AG09319 (cell line): ENCODE results near the gene PRDM16.

Experiments
- DNase-seq: peaks from one replicate; pipeline ENCODE4 v3.0.0-alpha.2; 2010; ENCODE audit warnings: low read depth; ENCODE audit errors: extremely low read depth
- CTCF ChIP-seq: IDR thresholded peaks from 2 replicates; pipeline ENCODE4 v1.5.1; 2011; ENCODE audit warnings: low read depth, mild to moderate bottlenecking, inconsistent platforms, low read length, moderate library complexity

Gene PRDM16

GRCh38 chr1:3296326-3296725 is 227.3 kb downstream of the PRDM16 start:
- DNase-seq = no peak
- TF ChIP-seq CTCF = no peak

GRCh38 chr1:3296826-3297225 is 227.8 kb downstream of the PRDM16 start:
- DNase-seq = no peak
- no peak for TF ChIP-seq CTCF

- DNase-seq = no peak
- no peak for TF ChIP-seq CTCF
These were observed 228.8 kb downstream of the PRDM16 start for GRCh38 chr1:3297756-3298155.

- TF ChIP-seq CTCF = no peak
- DNase-seq = no peak
These were observed 229.2 kb downstream of the PRDM16 start for GRCh38 chr1:3298197-3298596.

- no peak for TF ChIP-seq CTCF
- no peak for DNase-seq
These were observed 235.2 kb downstream of the PRDM16 start for GRCh38 chr1:3304246-3304645.

GRCh38 chr1:3304692-3305091 is 235.7 kb downstream of the PRDM16 start:
- DNase-seq = no peak
- TF ChIP-seq CTCF = no peak

- DNase-seq = no peak
- TF ChIP-seq CTCF = no peak
These were observed 236.2 kb downstream of the PRDM16 start for GRCh38 chr1:3305156-3305555.
